Measurements from ENCODE around the gene FSTL5.

DNA sequence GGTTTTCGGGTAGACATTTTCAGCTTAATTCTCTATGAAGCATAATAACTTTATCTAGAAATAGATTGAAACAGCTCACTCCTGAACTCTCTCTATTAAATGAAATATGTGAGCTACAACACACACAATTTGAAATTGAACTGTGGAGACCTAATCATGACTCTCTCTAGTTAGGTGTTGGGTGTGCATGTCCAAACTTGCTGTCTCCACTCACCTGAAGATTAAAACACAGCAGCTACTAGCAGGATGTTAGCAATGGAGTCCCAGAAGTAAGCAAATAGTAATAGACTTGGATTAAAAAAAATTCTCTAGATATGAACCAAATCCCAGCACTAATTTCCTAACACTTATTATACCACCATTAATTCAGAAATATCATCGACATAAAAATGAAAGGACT, 173.1 kb downstream of the FSTL5 start:
- TF ChIP-seq SUZ12 (IDR thresholded peaks at IDR 0.05; ENCODE audit: extremely low read depth, insufficient read depth, insufficient read length) (no peak), YY1 (IDR thresholded peaks at IDR 0.05; ENCODE audit: insufficient read depth, insufficient read length) (no peak)
